Neuronal stem cell (in vitro differentiated cells): ENCODE data around the gene TEAD4.

Experiments used
- DNase-seq: peaks from one replicate; pipeline ENCODE4 v3.0.0-alpha.2; 2013; ENCODE audit warnings: low spot score
- H2AFZ ChIP-seq: one replicate; pipeline ENCODE4 v1.6.1; 2013; ENCODE audit warnings: mild to moderate bottlenecking, low read length, inconsistent platforms
- H2AK5ac ChIP-seq: 2 replicates; pipeline ENCODE4 v1.6.1; 2013; ENCODE audit warnings: low read depth, mild to moderate bottlenecking, inconsistent platforms, low read length, moderate library complexity, mixed read lengths
- H2BK120ac ChIP-seq: 2 replicates; pipeline ENCODE4 v1.6.1; 2013; ENCODE audit warnings: low read depth, mild to moderate bottlenecking, inconsistent platforms, low read length, moderate library complexity, mixed read lengths
- H2BK12ac ChIP-seq: one replicate; pipeline ENCODE4 v1.6.1; 2013; ENCODE audit warnings: low read length, inconsistent platforms
- H2BK15ac ChIP-seq: 2 replicates; pipeline ENCODE4 v1.6.1; 2013; ENCODE audit warnings: mild to moderate bottlenecking, low read length, inconsistent platforms, mixed read lengths
- H2BK5ac ChIP-seq: one replicate; pipeline ENCODE4 v1.6.1; 2013; ENCODE audit warnings: inconsistent platforms, mild to moderate bottlenecking, low read length, moderate library complexity
- H3K14ac ChIP-seq: one replicate; pipeline ENCODE4 v1.6.1; 2013; ENCODE audit warnings: low read length, inconsistent platforms
- H3K18ac ChIP-seq: 2 replicates; pipeline ENCODE4 v1.6.1; 2013; ENCODE audit warnings: low read length, inconsistent platforms
- H3K23ac ChIP-seq: 2 replicates; pipeline ENCODE4 v1.6.1; 2013; ENCODE audit warnings: low read depth, mild to moderate bottlenecking, mixed read lengths, low read length, inconsistent platforms; ENCODE audit not compliant: poor library complexity
- H3K27ac ChIP-seq: replicated peaks from 3 replicates; pipeline ENCODE4 v1.5.1; 2013; ENCODE audit warnings: low read length, inconsistent platforms
- H3K27me3 ChIP-seq, 3 experiments: 2 replicates each; pipeline ENCODE4 v1.6.1; 2013; ENCODE audit warnings: low read length in 3 of 3, mild to moderate bottlenecking in 2 of 3, inconsistent platforms in 1 of 3, low read depth in 1 of 3, mixed read lengths in 1 of 3, moderate library complexity in 1 of 3; ENCODE audit not compliant: control insufficient read depth in 3 of 3, insufficient read depth in 3 of 3
- H3K36me3 ChIP-seq, 2 donors: replicated peaks in 1 of 2; 2 replicates each; pipeline ENCODE4 v1.6.1; 2013; ENCODE audit warnings: low read length in 2 of 2; ENCODE audit not compliant: control insufficient read depth in 2 of 2, insufficient read depth in 2 of 2
- H3K4ac ChIP-seq: 2 replicates; pipeline ENCODE4 v1.6.1; 2013; ENCODE audit warnings: inconsistent platforms, mild to moderate bottlenecking, low read length, moderate library complexity
- H3K4me1 ChIP-seq, 2 donors: 1 replicate in 1 of 2; 2 replicates in 1 of 2; pipeline ENCODE4 v1.6.1; 2013; ENCODE audit warnings: low read length in 2 of 2, low read depth in 1 of 2; ENCODE audit not compliant: control insufficient read depth in 2 of 2, insufficient read depth in 1 of 2
- H3K4me2 ChIP-seq: one replicate; pipeline ENCODE4 v1.6.1; 2013; ENCODE audit warnings: mild to moderate bottlenecking, low read length, inconsistent platforms; ENCODE audit not compliant: insufficient read depth, poor library complexity, severe bottlenecking
- H3K4me3 ChIP-seq, 2 donors: 2 replicates each; pipeline ENCODE4 v1.5.1; 2013; ENCODE audit warnings: low read length in 2 of 2, mild to moderate bottlenecking in 2 of 2, inconsistent platforms in 1 of 2, moderate library complexity in 1 of 2
- H3K79me1 ChIP-seq: one replicate; pipeline ENCODE4 v1.6.1; 2013; ENCODE audit warnings: low read depth, mild to moderate bottlenecking, inconsistent platforms, low read length, moderate library complexity
- H3K9ac ChIP-seq: one replicate; pipeline ENCODE4 v1.6.1; 2013; ENCODE audit warnings: mild to moderate bottlenecking, low read depth, low read length, inconsistent platforms; ENCODE audit not compliant: poor library complexity
- H3K9me3 ChIP-seq, 2 donors: replicated peaks in 1 of 2; 2 replicates each; pipeline versions ENCODE3 to v1.6.1; 2013; ENCODE audit warnings: low read length in 2 of 2, mild to moderate bottlenecking in 2 of 2, inconsistent platforms in 1 of 2, low read depth in 1 of 2, mixed read lengths in 1 of 2, moderate library complexity in 1 of 2; ENCODE audit not compliant: control insufficient read depth in 2 of 2, insufficient read depth in 1 of 2
- H4K8ac ChIP-seq: one replicate; pipeline ENCODE4 v1.6.1; 2013; ENCODE audit warnings: low read depth, mild to moderate bottlenecking, inconsistent platforms, low read length, moderate library complexity
- H4K91ac ChIP-seq: one replicate; pipeline ENCODE4 v1.6.1; 2013; ENCODE audit warnings: low read length, low read depth, mild to moderate bottlenecking, inconsistent platforms; ENCODE audit not compliant: poor library complexity
- WGBS, 2 donors: extraction: QIAGEN DNeasy Blood & Tissue Kit; methylation state at CpG; one replicate each; pipeline ENCODE4 v1.1.7; 2013; ENCODE audit warnings: missing lambda C conversion rate in 2 of 2, mixed read lengths in 1 of 2; ENCODE audit not compliant: insufficient read length in 2 of 2, insufficient replicate concordance in 1 of 2; ENCODE audit errors: extremely low coverage in 2 of 2; 5-methylcytosine and 5-hydroxymethylcytosine counted together

TEAD4 gene

GRCh38 chr12:2939191-2939590 is 20.0 kb upstream of the TEAD4 start:
- Histone ChIP-seq H3K23ac (no peak overlapping the region), H2BK15ac (no peak overlapping the region), H4K8ac (no peak overlapping the region), H2AK5ac (no peak overlapping the region), H3K14ac (no peak overlapping the region), H3K9me3 (no peaks in the 10 kb centered on the region), H3K4me1 (no peaks in the 10 kb centered on the region), H3K4ac (no peak overlapping the region), H3K27me3 (no peaks in the 10 kb centered on the region), H3K18ac (no peak overlapping the region), H2BK120ac (no peak overlapping the region), H3K4me2 (no peak overlapping the region), H3K36me3 (peaks cover 24 to 68% of the 10 kb centered on the region in 2 donors), H4K91ac (no peak overlapping the region), H3K9ac (no peak overlapping the region), H2BK12ac (no peak overlapping the region), H3K79me1 (no peaks in the 10 kb centered on the region), H2AFZ (no peak overlapping the region), H2BK5ac (no peak overlapping the region), H3K27ac (no peak overlapping the region), H3K4me3 (no peak overlapping the region)
- no peak for DNase-seq
- no CpG with 5 or more reads among the region's 5 CpGs for WGBS, 2 donors

GRCh38 chr12:2940564-2940963 is 18.6 kb upstream of the TEAD4 start:
- Histone ChIP-seq H3K18ac (no peak overlapping the region), H4K8ac (peak overlapping the region; percentile 5), H4K91ac (no peak overlapping the region), H3K23ac (no peak overlapping the region), H2BK12ac (no peak overlapping the region), H2AFZ (no peak overlapping the region), H3K4me2 (no peak overlapping the region), H3K4me3 (no peak overlapping the region), H2BK120ac (no peak overlapping the region), H3K27ac (peak overlapping the region; percentile 31), H3K4ac (no peak overlapping the region), H2BK15ac (no peak overlapping the region), H3K36me3 (peaks cover 17 to 54% of the 10 kb centered on the region in 2 donors), H3K9ac (peak overlapping the region; percentile 18), H3K14ac (peak overlapping the region; percentile 51), H3K9me3 (no peaks in the 10 kb centered on the region), H3K4me1 (no peaks in the 10 kb centered on the region), H3K79me1 (no peaks in the 10 kb centered on the region), H2AK5ac (no peak overlapping the region), H3K27me3 (no peaks in the 10 kb centered on the region), H2BK5ac (no peak overlapping the region)
- DNase-seq: no peak
- WGBS, 2 donors: no CpG with 5 or more reads among the region's 10 CpGs

GRCh38 chr12:2941524-2941923 is 17.7 kb upstream of the TEAD4 start:
- no peak overlapping the region for H3K4ac ChIP-seq
- no peak overlapping the region for H3K4me2 ChIP-seq
- no peak for DNase-seq
- no peak overlapping the region for H2BK120ac ChIP-seq
- no peak overlapping the region for H3K23ac ChIP-seq
- H3K4me3 ChIP-seq: no peak overlapping the region
- no peak overlapping the region for H2BK5ac ChIP-seq
- WGBS, 2 donors: no CpG with 5 or more reads among the region's 8 CpGs
- no peak overlapping the region for H2AK5ac ChIP-seq
- H2BK15ac ChIP-seq: no peak overlapping the region
- H3K27ac ChIP-seq: no peak overlapping the region
- H2AFZ ChIP-seq: no peak overlapping the region
- no peak overlapping the region for H4K8ac ChIP-seq
- H3K9me3 ChIP-seq: no peaks in the 10 kb centered on the region
- no peaks in the 10 kb centered on the region for H3K4me1 ChIP-seq
- no peak overlapping the region for H3K18ac ChIP-seq
- no peak overlapping the region for H4K91ac ChIP-seq
- H3K14ac ChIP-seq: no peak overlapping the region
- no peak overlapping the region for H3K9ac ChIP-seq
- H2BK12ac ChIP-seq: no peak overlapping the region
- H3K36me3 ChIP-seq: peaks cover 17 to 46% of the 10 kb centered on the region in 2 donors
- no peaks in the 10 kb centered on the region for H3K79me1 ChIP-seq
- no peaks in the 10 kb centered on the region for H3K27me3 ChIP-seq

- Histone ChIP-seq H4K8ac (no peak overlapping the region), H3K27ac (no peak overlapping the region), H2BK15ac (no peak overlapping the region), H3K14ac (no peak overlapping the region), H4K91ac (no peak overlapping the region), H3K4me3 (no peak overlapping the region), H2BK12ac (no peak overlapping the region), H3K4me2 (no peak overlapping the region), H3K9me3 (no peaks in the 10 kb centered on the region), H3K9ac (no peak overlapping the region), H2AFZ (no peak overlapping the region), H2BK120ac (no peak overlapping the region), H2BK5ac (no peak overlapping the region), H2AK5ac (no peak overlapping the region), H3K79me1 (no peaks in the 10 kb centered on the region), H3K4ac (no peak overlapping the region), H3K23ac (no peak overlapping the region), H3K36me3 (peaks cover 10 to 23% of the 10 kb centered on the region in 2 donors), H3K18ac (no peak overlapping the region), H3K27me3 (no peaks in the 10 kb centered on the region), H3K4me1 (no peaks in the 10 kb centered on the region)
- peak; percentile 49 for DNase-seq
- no CpG with 5 or more reads among the region's 24 CpGs for WGBS, 2 donors
Measured at GRCh38 chr12:2944401-2945047, 14.7 kb upstream of the TEAD4 start.
